HG03045 (cell line): ENCODE results near the gene ARPP21.

Source experiments
- ATAC-seq: cut with Tn5 transposase; IDR thresholded peaks from one replicate; pipeline ENCODE4 v1.9.1; 2021; ENCODE audit warnings: mild to moderate bottlenecking, moderate library complexity; ENCODE audit not compliant: unreplicated experiment

Gene ARPP21

GRCh38 chr3:35641331-35641730 lies 2.0 kb downstream of the ARPP21 start:
- ATAC-seq: no peak

DNA sequence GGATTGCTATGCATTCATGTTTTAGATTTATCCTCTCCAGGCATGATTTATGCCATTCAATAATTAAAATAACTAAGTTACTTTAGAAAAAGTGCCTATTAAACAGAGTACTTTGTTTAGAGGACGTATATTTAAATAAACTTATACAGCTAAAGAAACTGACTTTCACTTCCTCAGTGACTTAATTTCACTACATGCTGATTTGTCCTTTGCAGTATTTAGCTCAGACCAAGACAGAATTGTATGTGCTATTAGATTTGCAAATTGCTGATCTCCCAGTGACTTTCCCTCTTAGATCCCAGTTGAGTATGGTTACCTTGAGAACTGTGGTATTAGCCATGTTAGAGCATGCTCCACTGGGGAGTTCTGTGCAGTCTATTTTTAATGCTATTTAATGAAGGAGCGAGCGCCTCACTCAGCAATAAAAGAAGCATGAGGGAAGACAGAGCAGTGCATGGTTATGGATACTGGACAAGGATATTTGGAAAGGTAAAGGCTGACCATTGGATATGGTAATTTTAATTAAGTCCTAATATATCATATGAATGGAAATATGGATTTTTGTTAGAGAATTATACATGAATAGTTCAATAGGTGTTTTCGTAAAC lies 2.7 kb downstream of the ARPP21 start:
- no peak for ATAC-seq

- no peak for ATAC-seq
Measured at GRCh38 chr3:35643495-35643894, 4.2 kb downstream of the ARPP21 start.

GRCh38 chr3:35644451-35644850 lies 5.1 kb downstream of the ARPP21 start:
- ATAC-seq: no peak

DNA sequence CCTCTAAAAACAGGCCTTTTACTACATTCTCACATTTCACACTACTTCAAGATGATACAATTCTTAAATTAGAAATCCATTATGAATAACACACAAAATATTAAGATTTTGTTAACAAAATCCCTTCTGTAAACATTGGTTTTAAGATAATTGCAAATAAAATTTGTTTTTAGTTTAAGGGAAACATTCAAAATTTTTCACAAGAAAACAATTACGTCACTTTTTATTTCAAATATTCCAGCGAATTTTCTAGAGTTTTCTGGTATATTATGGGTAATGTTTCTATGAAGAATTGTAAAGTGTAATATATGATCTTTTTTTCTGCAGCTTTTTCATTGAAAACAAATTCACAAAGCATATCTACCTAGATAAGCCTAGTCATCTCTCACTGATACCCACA lies 5.9 kb downstream of the ARPP21 start:
- no peak for ATAC-seq

DNA sequence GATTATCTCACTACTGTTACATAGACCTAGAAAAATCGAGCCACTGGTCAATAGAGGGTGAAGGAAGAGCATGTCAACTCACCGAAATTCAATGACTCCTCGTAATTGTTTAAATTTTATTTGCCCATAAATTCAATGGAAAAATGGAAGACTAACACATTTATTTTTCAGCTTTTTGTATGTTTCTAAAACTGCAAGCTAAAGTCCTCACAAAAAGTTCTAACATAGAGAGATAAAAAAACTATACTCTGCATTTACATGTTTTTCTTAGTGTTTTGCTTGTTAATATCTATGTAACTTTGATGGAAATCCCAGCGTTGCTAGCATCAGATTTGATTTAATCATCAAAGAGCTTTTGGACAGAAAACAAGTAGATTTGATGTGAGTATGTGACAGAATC lies 6.8 kb downstream of the ARPP21 start:
- no peak for ATAC-seq

- no peak for ATAC-seq
Measured at GRCh38 chr3:35647461-35647860, 8.1 kb downstream of the ARPP21 start.

DNA sequence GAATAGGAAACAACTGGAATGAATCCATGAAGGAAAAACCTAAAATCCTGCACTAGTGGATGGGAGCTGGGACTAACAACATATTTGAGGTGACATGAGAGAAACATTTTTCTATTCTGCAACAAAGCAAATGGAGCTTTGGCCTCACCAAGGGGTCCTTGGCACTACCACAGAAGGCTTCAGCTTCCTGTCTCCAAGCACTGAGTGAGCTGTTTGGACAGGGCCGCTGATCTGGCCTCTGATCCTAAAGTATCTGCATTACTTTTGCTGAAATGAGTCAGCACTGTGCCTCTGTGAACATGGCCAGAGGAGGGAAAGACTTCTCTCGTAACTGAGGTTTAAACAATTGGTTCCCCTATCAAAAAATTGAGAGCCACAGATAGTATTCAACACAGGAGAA lies 9.0 kb downstream of the ARPP21 start:
- no peak for ATAC-seq

DNA sequence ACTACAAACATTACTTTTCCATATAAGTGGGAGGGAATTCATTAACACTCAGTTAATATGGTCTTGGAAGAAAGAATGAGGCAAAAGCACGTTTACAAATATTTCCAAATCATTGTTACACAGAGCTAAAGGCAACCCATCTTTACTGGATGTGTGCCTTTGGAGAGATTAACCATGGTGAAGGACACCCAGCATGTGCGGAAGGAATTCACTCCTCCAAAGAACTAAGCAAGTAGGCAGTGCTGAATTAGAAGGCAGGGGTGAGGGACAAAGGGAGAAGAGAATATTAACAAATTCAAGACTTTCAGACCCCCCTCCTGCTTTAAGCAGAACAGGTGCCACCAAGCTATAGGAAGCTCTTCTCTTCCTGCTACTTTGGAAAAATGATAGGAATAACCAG lies 10.1 kb downstream of the ARPP21 start:
- ATAC-seq: no peak

- no peak for ATAC-seq
Measured at GRCh38 chr3:35651426-35651825, 12.1 kb downstream of the ARPP21 start.

GRCh38 chr3:35651851-35652250 lies 12.5 kb downstream of the ARPP21 start:
- no peak for ATAC-seq

DNA sequence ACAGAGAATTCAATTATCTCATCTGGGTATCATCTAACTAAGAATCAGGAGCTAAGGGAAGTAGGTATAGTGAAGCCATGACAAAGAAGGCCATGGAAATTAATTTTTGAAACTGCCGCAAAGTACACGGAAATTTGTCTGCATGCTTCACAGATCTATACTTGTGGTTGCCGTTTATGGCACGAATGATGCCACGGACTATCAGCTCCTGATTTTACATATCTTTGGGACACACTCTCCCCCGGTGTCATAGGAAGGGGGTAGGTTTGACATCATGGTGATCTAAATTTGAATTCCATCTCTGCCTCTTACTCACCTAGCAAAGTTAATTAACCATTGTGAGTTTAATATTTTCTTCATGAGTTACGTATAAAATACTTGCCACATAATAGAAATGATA lies 14.0 kb downstream of the ARPP21 start:
- ATAC-seq: no peak

- ATAC-seq: no peak
Measured at GRCh38 chr3:35654476-35654875, 15.2 kb downstream of the ARPP21 start.

GRCh38 chr3:35658686-35659085 lies 19.4 kb downstream of the ARPP21 start:
- ATAC-seq: no peak

DNA sequence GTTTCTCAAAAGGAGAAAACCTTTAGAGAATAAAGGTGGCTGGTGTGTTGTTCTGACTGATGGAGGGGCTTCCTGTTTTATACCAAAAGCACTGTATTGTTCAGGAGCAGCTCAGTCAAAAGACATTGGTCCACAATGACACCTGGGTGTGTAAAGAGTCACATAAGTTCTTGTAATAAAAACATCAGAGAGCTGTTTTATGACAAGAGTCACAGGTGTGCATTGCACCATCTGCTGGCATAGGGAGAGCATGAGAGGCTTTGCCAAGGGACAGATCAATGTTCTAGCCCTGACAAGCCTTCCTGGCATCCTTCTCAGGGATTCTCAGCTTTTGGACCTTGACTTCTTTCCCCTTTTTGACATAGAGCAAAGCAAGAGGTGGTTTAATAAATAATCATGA lies 20.4 kb downstream of the ARPP21 start:
- ATAC-seq: no peak

GRCh38 chr3:35663471-35663870 lies 24.1 kb downstream of the ARPP21 start:
- no peak for ATAC-seq

DNA sequence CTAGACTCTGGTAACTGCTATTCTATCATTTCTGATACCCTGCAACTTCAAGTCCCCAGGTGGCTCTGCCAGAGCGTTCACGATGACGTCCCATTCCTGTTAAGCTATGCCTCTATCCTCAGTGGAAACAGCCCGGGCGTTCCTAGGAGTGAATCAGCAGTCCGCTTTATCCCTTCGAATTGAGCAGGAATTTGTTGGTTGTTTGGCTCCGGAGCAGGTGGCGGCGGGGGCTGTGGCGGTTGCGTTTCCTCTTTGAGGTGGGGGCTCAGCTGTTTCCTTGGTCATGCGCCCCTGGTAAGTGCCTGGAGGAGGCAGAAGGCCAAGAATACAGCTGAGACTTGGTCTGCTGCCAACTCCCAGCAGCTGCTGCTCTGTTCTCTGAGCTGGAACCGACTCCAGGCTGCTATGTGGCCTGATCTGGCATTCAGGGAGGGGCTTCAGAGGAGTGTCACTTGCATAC lies 25.2 kb downstream of the ARPP21 start:
- ATAC-seq: no peak

GRCh38 chr3:35665390-35666055 lies 26.2 kb downstream of the ARPP21 start:
- ATAC-seq: no peak

DNA sequence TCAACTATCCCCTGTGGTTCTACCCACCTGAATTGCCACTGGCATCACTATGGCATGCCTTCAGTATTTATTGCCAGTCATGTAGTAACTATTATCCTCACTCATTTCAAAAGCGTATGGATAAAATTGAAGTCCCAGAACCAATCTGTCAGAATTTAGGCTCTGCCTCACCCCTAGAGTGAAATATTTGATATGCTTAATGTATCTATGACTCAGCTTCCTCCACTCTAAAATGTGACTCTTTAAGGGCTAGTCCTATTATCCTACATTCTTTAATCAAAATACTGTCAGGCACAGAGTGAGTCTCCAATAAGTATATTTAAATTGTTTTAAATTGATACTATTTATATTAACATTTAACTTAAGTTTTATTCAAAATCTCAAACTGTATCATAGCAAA lies 27.6 kb downstream of the ARPP21 start:
- ATAC-seq: no peak

- no peak for ATAC-seq
Measured at GRCh38 chr3:35670408-35670965, 31.2 kb downstream of the ARPP21 start.

GRCh38 chr3:35671483-35671882 lies 32.2 kb downstream of the ARPP21 start:
- no peak for ATAC-seq

DNA sequence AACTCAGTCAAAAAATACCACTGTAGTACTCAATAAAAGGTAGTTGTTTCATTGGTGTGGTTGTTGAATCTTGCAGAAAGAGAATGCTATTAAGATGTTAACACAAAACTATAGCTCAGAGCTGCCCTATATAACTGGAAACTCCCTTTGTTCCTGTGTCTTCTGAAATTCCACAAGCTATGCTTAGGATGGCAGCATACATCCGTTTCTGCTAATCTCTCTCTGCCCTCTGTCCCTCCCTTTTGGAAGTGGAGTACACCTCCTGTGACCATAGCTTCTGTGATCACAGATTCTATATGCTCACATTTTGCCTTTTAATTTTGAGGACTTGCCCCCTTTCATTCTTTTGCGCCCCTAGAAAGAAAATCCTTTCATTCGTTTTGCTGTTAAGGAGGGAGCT lies 33.7 kb downstream of the ARPP21 start:
- no peak for ATAC-seq
